ENCODE data around the gene PDXP.
A peak's percentile ranks its signal among the peaks of the same experiment; 100 is the strongest.

The PDXP gene

GRCh38 chr22:37627545-37627944 is 31.0 kb upstream of the PDXP start:
- Histone ChIP-seq H3K4me3 (ENCODE audit: low read depth, low read length) (no peak overlapping the region), H3K4me1 (ENCODE audit: control insufficient read depth, insufficient read depth, low read length) (no peaks in the 10 kb centered on the region), H3K9me3 (ENCODE audit: control insufficient read depth, insufficient read depth, low read depth, low read length) (no peaks in the 10 kb centered on the region), H3K36me3 (ENCODE audit: control insufficient read depth in 2 of 2, insufficient read depth in 1 of 2, low read length in 2 of 2) (peaks cover 6 to 92% of the 10 kb centered on the region in 2 experiments; a peak in 2 of 3 replicates), H3K27ac (ENCODE audit: extremely low read depth, low read depth, low read length) (no peak overlapping the region)
- TF ChIP-seq ZFP37 (tag by site-specific recombination; IDR thresholded peaks at IDR 0.05), result no peak
- peak; percentile 45 for TF ChIP-seq ZIC2 (tag by site-specific recombination; IDR thresholded peaks at IDR 0.05)
- ChIA-PET POLR2A (interaction anchor here (1.3 to 2.6 kb wide), 3 partner anchors 10 to 19 kb away, joined by 4 to 8 read pairs (median 4); partner anchors contain the start of gene GGA1), CTCF (interaction anchor here (1.1 to 10.4 kb wide), 3 partner anchors 9 to 15 kb away, joined by 3 to 107 read pairs (median 3); no protein-coding TSS in a partner anchor)

- no peak overlapping the region for H3K4me3 ChIP-seq (ENCODE audit: low read depth, low read length)
- peaks cover 6 to 86% of the 10 kb centered on the region in 2 experiments; a peak in 2 of 3 replicates for H3K36me3 ChIP-seq (ENCODE audit: control insufficient read depth in 2 of 2, insufficient read depth in 1 of 2, low read length in 2 of 2)
- H3K27ac ChIP-seq (ENCODE audit: extremely low read depth, low read depth, low read length), result no peak overlapping the region
- POLR2A ChIA-PET, result interaction anchor here (0.8 to 2.6 kb wide), 3 partner anchors 14 to 48 kb away, joined by 4 to 8 read pairs (median 4); partner anchors contain the start of gene GGA1
- TF ChIP-seq GFI1B (tag by site-specific recombination; IDR thresholded peaks at IDR 0.05), result no peak
- TF ChIP-seq GLI4 (tag by site-specific recombination; IDR thresholded peaks at IDR 0.05), result no peak
- no peak for TF ChIP-seq ZNF514 (tag by site-specific recombination; IDR thresholded peaks at IDR 0.05)
- TF ChIP-seq ZNF26 (tag by site-specific recombination; IDR thresholded peaks at IDR 0.05), result no peak
- TF ChIP-seq ZNF138 (tag by site-specific recombination; IDR thresholded peaks at IDR 0.05; ENCODE audit: borderline replicate concordance), result no peak
- TF ChIP-seq ZNF433 (tag by site-specific recombination; IDR thresholded peaks at IDR 0.05; ENCODE audit: low read depth), result no peak
- no peak for TF ChIP-seq ZNF488 (tag by site-specific recombination; IDR thresholded peaks at IDR 0.05)
- no peak for TF ChIP-seq ZNF362 (tag by site-specific recombination; IDR thresholded peaks at IDR 0.05)
- no peak for TF ChIP-seq ZNF394 (tag by site-specific recombination; IDR thresholded peaks at IDR 0.05; ENCODE audit: borderline replicate concordance)
- TF ChIP-seq ZNF2 (tag by site-specific recombination; IDR thresholded peaks at IDR 0.05), result no peak
- peaks cover 8% of the 10 kb centered on the region for H3K4me1 ChIP-seq (ENCODE audit: control insufficient read depth, insufficient read depth, low read length)
- CTCF ChIA-PET, result interaction anchor here (1.4 to 10.4 kb wide), 2 partner anchors 14 to 22 kb away, joined by 12 to 107 read pairs; no protein-coding TSS in a partner anchor
- no peaks in the 10 kb centered on the region for H3K9me3 ChIP-seq (ENCODE audit: control insufficient read depth, insufficient read depth, low read depth, low read length)
Observed at GRCh38 chr22:37628830-37629229, 29.7 kb upstream of the PDXP start.

GRCh38 chr22:37629928-37630327 is 28.6 kb upstream of the PDXP start:
- no peak for TF ChIP-seq ZNF830 (tag by site-specific recombination; IDR thresholded peaks at IDR 0.05; ENCODE audit: low read depth)
- Histone ChIP-seq H3K36me3 (ENCODE audit: control insufficient read depth in 2 of 2, insufficient read depth in 1 of 2, low read length in 2 of 2) (peaks cover 0 to 76% of the 10 kb centered on the region in 2 experiments; a peak in 2 of 3 replicates), H3K4me3 (ENCODE audit: low read depth, low read length) (no peak overlapping the region), H3K4me1 (ENCODE audit: control insufficient read depth, insufficient read depth, low read length) (peaks cover 13% of the 10 kb centered on the region), H3K27ac (ENCODE audit: extremely low read depth, low read depth, low read length) (no peak overlapping the region), H3K9me3 (ENCODE audit: control insufficient read depth, insufficient read depth, low read depth, low read length) (no peaks in the 10 kb centered on the region)
- POLR2A ChIA-PET, result interaction anchor here (1.1 to 11.0 kb wide), 3 partner anchors 13 to 29 kb away, joined by 3 to 80 read pairs (median 4); partner anchors contain the start of gene PDXP
- CTCF ChIA-PET, result interaction anchor here (1.6 to 17.0 kb wide), 3 partner anchors 13 to 51 kb away, joined by 4 to 353 read pairs (median 107); partner anchors contain the start of genes LGALS1 and NOL12

Measured in HEK293 (cell line).